Measurements from ENCODE around the gene JAKMIP2.
"Not testable (repeated sequence)": the region's sequence is repeated elsewhere in the genome, so short reads cannot be mapped to it uniquely, and the experiment has no call there.

JAKMIP2 gene

DNA sequence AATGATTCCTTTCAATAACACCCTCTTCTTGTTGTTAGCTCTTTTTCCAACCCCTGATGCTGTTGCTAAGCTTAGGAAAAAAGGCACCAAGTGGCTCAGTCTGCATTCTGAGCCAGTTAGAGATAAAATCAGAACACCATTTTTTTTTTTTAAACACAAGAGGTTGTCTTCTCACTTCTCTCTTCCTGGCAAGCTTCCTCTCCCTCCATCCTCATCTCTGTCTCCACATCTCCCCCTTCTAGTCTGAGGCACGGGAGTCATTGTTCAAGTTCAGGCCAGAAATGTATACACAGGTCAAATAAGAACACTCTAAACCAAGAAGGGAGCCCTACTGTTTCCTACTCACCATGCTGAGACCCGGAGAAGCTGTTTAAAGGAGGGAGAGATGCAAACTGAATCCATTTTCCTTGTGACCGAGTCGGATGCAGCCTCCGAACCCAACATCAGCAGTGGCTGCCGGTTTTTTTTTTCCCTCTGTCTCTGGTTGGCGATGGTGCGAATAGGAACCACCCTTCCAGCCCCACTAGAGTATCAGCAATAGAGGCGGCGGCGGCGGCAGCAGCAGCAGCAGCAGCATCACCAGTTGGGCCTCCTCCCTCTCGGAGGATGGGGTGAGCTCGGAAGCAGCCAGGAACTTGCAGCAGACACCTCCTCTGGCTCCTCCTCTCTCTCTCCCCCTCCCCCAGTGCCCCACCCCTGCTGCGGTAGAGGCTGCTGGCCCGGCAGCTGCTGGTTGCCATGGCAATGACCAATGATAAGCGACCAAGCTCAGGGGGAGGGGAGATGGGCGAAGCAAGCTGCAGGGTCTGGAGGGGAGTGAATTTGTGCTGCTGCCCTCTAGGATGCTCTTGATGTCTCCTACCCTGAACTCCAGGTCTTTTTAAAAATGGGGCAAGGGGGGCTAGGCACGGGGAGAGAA is at the start of gene JAKMIP2:
TSS of gene JAKMIP2 (minus strand) at position 619 of the 919 bp plus-strand sequence. CDS start 110,922 bp downstream, outside the sequence.
- peak within 1 kb of the TSS; percentile 66 for H3K4me3 ChIP-seq (ENCODE audit: low read depth, low read length)
- in situ Hi-C loops (cut with HindIII; ENCODE audit: low pct_ligation_motif_present, low sequenced_read_pairs) = no loop called here
- no peaks in the 10 kb centered on the region for H3K27me3 ChIP-seq (replicated peaks)
- no peak within 1 kb of the TSS for H3K27ac ChIP-seq
- TF ChIP-seq, protein P1, sequence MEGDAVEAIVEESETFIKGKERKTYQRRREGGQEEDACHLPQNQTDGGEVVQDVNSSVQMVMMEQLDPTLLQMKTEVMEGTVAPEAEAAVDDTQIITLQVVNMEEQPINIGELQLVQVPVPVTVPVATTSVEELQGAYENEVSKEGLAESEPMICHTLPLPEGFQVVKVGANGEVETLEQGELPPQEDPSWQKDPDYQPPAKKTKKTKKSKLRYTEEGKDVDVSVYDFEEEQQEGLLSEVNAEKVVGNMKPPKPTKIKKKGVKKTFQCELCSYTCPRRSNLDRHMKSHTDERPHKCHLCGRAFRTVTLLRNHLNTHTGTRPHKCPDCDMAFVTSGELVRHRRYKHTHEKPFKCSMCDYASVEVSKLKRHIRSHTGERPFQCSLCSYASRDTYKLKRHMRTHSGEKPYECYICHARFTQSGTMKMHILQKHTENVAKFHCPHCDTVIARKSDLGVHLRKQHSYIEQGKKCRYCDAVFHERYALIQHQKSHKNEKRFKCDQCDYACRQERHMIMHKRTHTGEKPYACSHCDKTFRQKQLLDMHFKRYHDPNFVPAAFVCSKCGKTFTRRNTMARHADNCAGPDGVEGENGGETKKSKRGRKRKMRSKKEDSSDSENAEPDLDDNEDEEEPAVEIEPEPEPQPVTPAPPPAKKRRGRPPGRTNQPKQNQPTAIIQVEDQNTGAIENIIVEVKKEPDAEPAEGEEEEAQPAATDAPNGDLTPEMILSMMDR (IDR thresholded peaks at IDR 0.05; ENCODE audit: low read depth, low read length, missing control alignments) = peak; percentile 7
- H3K36me3 ChIP-seq (replicated peaks) = no peaks in the 10 kb centered on the region
- DNase-seq = peak; percentile 2

DNA sequence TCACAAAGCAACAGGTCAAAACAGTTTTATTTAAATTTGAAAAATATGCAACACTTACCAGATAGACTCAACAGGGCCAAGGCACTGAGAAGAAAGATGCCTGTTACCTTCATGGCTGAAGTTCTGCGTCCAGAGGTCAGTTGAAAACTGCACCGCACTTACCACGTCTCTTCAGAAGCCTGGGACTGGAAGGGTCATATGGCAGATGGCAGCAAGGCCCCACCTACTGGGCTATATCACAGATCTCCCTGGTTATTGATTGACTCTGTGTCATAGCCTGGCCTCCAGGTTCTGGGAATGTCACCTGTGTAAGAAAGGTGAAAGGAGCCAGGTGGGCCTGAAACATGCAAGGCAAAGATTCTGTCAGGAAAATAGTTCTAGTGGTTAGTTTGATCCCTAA is 48.9 kb upstream of the JAKMIP2 start, which contains the start of gene SPINK1:
TSS of gene SPINK1 (minus strand) at position 207 of the 400 bp plus-strand sequence. CDS start at position 113, 94 bp downstream.
- Histone ChIP-seq H3K4me3 (ENCODE audit: low read depth, low read length) (no peak within 1 kb of the TSS), H3K27me3 (replicated peaks) (no peaks in the 10 kb centered on the region), H3K36me3 (replicated peaks) (no peaks in the 10 kb centered on the region), H3K27ac (no peak within 1 kb of the TSS)
- DNase-seq = no peak
- TF ChIP-seq, protein P1 (IDR thresholded peaks at IDR 0.05; ENCODE audit: low read depth, low read length, missing control alignments) = no peak
- in situ Hi-C loops (cut with HindIII; ENCODE audit: low pct_ligation_motif_present, low sequenced_read_pairs) = no loop called here

DNA sequence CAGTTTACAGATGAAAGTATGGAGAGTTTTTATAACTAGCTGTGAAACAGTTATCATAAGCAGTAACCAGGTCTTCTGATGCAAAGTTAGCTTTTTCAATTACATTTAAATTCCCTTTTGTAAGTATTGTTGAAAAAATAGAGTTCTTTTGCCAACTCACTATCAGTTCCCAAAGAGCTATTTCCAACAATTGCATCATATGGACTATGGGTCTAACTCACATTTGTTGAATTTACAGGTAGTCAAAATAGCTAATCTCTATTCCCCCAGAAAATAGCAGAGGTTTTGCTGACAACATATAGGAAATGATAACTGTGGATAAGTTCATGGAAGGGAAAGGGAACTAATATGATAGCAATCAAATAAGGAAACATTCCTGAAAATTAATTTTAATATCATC is 47.5 kb upstream of the JAKMIP2 start:
- DNase-seq = no peak
- Histone ChIP-seq H3K4me3 (ENCODE audit: low read depth, low read length) (no peak overlapping the region), H3K27me3 (replicated peaks) (no peaks in the 10 kb centered on the region), H3K36me3 (replicated peaks) (no peaks in the 10 kb centered on the region), H3K27ac (no peak overlapping the region)
- in situ Hi-C loops (cut with HindIII; ENCODE audit: low pct_ligation_motif_present, low sequenced_read_pairs) = no loop called here
- TF ChIP-seq, protein P1 (IDR thresholded peaks at IDR 0.05; ENCODE audit: low read depth, low read length, missing control alignments) = no peak

DNA sequence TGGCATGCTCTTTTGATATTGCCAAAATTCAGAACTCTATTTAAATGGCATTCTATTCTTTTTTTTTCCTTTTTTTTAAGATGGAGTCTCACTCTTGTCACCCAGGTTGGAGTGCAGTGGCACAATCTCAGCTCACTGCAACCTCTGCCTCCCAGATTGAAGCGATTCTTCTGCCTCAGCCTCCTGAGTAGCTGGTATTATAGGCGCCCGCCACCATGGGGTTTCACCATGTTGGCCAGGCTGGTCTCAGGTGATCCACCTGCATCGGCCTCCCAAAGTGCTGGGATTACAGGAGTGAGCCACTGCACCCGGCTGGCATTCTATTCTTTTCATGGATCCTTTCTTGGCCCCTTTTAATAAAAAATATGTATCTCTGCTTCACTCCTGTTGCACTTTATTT is 44.5 kb upstream of the JAKMIP2 start:
- H3K27ac ChIP-seq; DNase-seq; H3K36me3 ChIP-seq (replicated peaks); H3K4me3 ChIP-seq (ENCODE audit: low read depth, low read length); H3K27me3 ChIP-seq (replicated peaks); in situ Hi-C loops (cut with HindIII; ENCODE audit: low pct_ligation_motif_present, low sequenced_read_pairs): not testable (repeated sequence)

DNA sequence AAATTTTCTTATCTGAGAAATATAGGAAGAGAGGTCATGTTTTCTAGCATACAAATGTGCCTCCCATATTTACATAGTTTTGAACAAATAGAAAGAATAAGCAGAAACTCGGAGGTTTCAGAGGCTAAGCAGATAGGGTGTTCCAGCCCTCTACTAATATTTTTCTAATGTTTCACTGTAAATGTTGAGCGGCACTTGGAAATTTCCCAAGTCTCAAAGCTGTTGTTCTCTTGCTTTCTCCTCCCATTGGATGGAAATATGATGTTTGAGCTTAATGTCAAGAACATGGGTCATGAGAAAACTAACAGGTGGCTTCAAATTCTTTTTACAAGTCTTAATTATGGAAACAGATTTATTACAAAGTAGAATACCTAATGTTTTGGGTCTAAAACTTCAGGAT is 43.8 kb upstream of the JAKMIP2 start:
- Histone ChIP-seq H3K4me3 (ENCODE audit: low read depth, low read length) (no peak overlapping the region), H3K27ac (no peak overlapping the region), H3K27me3 (replicated peaks) (no peaks in the 10 kb centered on the region), H3K36me3 (replicated peaks) (no peaks in the 10 kb centered on the region)
- TF ChIP-seq, protein P1 (IDR thresholded peaks at IDR 0.05; ENCODE audit: low read depth, low read length, missing control alignments) = no peak
- in situ Hi-C loops (cut with HindIII; ENCODE audit: low pct_ligation_motif_present, low sequenced_read_pairs) = no loop called here
- no peak for DNase-seq

DNA sequence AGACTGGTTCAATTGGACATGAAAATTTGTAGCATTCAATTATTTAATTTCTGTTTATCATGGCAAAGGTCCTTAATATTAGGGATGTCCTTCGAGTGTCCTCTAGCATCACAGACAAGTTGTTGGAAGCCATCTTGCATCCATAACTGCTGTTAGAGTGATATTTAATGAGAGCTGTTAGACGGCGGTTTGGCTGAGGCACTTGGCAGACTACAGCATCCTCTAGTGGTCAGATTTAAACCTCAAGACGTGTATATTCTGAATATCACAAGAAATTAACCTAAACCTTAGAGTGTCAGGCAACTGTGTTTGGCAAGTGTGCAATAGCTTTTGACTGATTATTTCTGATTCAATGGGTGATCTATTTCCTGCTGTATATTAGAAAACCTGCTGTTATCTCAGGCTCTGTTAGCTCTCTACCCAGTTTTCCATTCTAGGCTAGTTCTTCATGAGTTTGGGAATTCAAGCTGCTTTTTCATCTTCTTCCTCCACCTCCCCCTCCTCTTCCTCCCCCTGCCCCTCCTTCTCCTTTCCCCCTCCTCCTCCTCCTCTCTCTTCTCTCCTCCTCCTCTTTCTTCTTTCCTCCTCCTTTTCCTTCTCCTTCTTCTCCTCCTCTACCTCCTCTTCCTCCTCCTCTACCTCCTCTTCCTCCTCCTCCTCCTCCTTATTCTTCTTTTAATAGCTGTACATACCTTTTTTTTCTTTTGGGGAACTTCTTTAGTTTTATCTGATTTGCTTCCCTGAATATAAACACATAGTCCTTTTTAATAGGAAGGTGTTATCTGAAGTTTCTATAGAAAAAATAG is 40.4 kb upstream of the JAKMIP2 start:
- no peak overlapping the region for H3K27ac ChIP-seq
- peak; percentile 57 for DNase-seq
- in situ Hi-C loops (cut with HindIII; ENCODE audit: low pct_ligation_motif_present, low sequenced_read_pairs) = no loop called here
- no peak overlapping the region for H3K4me3 ChIP-seq (ENCODE audit: low read depth, low read length)
- no peaks in the 10 kb centered on the region for H3K36me3 ChIP-seq (replicated peaks)
- no peaks in the 10 kb centered on the region for H3K27me3 ChIP-seq (replicated peaks)
- TF ChIP-seq, protein P1 (IDR thresholded peaks at IDR 0.05; ENCODE audit: low read depth, low read length, missing control alignments) = peak; percentile 89

DNA sequence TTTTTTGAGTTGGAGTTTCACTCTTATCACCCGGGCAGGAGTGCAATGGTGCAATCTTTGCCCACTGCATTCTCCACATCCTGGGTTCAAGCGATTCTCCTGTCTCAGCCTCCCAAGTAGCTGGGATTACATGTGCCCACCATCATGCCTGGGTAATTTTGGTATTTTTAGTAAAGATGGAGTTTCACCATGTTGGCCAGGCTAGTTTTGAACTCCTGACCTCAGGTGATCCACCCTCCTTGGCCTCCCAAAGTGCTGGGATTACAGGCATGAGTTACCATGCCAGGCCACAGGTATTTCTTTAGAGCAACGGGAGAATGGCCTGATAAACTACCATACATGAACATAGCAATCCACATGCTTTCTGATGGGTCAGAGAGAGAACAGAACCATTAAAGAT is 39.7 kb upstream of the JAKMIP2 start:
- in situ Hi-C loops (cut with HindIII; ENCODE audit: low pct_ligation_motif_present, low sequenced_read_pairs); DNase-seq; H3K36me3 ChIP-seq (replicated peaks); H3K27me3 ChIP-seq (replicated peaks); H3K27ac ChIP-seq; H3K4me3 ChIP-seq (ENCODE audit: low read depth, low read length): not testable (repeated sequence)

Measured in brain microvascular endothelial cell (primary cell).